ENCODE data around the gene DPEP1.

GRCh38 chr16:89669755-89670154, 56.3 kb downstream of the DPEP1 start:
- no peak for TF ChIP-seq CTCF (IDR thresholded peaks at IDR 0.05; ENCODE audit: low read length)
- no peak for TF ChIP-seq EZH2 (IDR thresholded peaks at IDR 0.05; ENCODE audit: borderline replicate concordance, low read length)
